Caco-2 (cell line): ENCODE data around the gene VAT1L. TPM values are rescaled to one million over a fixed set of nuclear protein-coding genes. Genes with fewer than 3 reads are reported as not detected.

Experiments used
- Bru-seq: library from RNA; stranded (reverse); fragments of 400-500 nt; gene quantifications from one replicate; lab custom pipeline; 2021; lab: Mats Ljungman, UMichigan
- BruChase-seq, 2 experiments: library from RNA; stranded (reverse); fragments of 400-500 nt; gene quantifications; one replicate each; lab custom pipeline; 2021; lab: Mats Ljungman, UMichigan
- BruUV-seq: library from RNA; stranded (reverse); fragments of 400-500 nt; replicated peaks from 2 replicates; lab custom pipeline; 2021; lab: Mats Ljungman, UMichigan
- CTCF ChIA-PET: fragments of 300-600 bp; sonication (Branson Sonifier 250); formaldehyde crosslinking; loops from one replicate; lab custom pipeline; 2022; ENCODE audit warnings: antibody characterized with exemption; lab: Charles Lee
- POLR2A ChIA-PET: fragments of 300-600 bp; sonication (Branson Sonifier 250); formaldehyde crosslinking; loops from one replicate; lab custom pipeline; 2022; ENCODE audit warnings: antibody characterized with exemption; lab: Charles Lee
- DNase-seq, 2 experiments: peaks; one replicate each; pipeline versions ENCODE4 v3.0.0 to v3.0.0-alpha.2; 2020 to 2022
- H3K27me3 ChIP-seq: replicated peaks from 2 replicates; pipeline ENCODE4 v1.6.0; 2011; ENCODE audit warnings: low read length; ENCODE audit not compliant: control insufficient read depth, insufficient read depth
- H3K36me3 ChIP-seq: 2 replicates; pipeline ENCODE4 v1.5.1; 2011; ENCODE audit warnings: low read length; ENCODE audit not compliant: control insufficient read depth, insufficient read depth
- H3K4me1 ChIP-seq: fragments of 250-450 bp; sonication (Bioruptor Pico); 2 replicates; pipeline ENCODE4 v1.5.1; 2020; ENCODE audit warnings: mild to moderate bottlenecking
- H3K4me3 ChIP-seq: 2 replicates; pipeline ENCODE4 v1.5.1; 2011; ENCODE audit warnings: low read depth, mild to moderate bottlenecking, control low read depth, low read length
- H3K9me3 ChIP-seq: fragments of 250-450 bp; sonication (Bioruptor Pico); 2 replicates; pipeline ENCODE4 v1.5.1; 2020; ENCODE audit warnings: mild to moderate bottlenecking, moderate library complexity
- H3K27ac Mint-ChIP-seq: one replicate; pipeline ENCODE4 v1.8.0; 2022; ENCODE audit warnings: mixed read lengths; ENCODE audit not compliant: unreplicated experiment
- H3K27me3 Mint-ChIP-seq: one replicate; pipeline ENCODE4 v1.8.0; 2022; ENCODE audit warnings: mixed read lengths; ENCODE audit not compliant: insufficient read depth, unreplicated experiment
- H3K36me3 Mint-ChIP-seq: one replicate; pipeline ENCODE4 v1.8.0; 2022; ENCODE audit warnings: mild to moderate bottlenecking, mixed read lengths; ENCODE audit not compliant: insufficient read depth, unreplicated experiment
- H3K4me1 Mint-ChIP-seq: one replicate; pipeline ENCODE4 v1.8.0; 2022; ENCODE audit warnings: low read depth, mixed read lengths; ENCODE audit not compliant: unreplicated experiment
- H3K4me3 Mint-ChIP-seq: one replicate; pipeline ENCODE4 v1.8.0; 2022; ENCODE audit warnings: mild to moderate bottlenecking, moderate library complexity, mixed read lengths; ENCODE audit not compliant: unreplicated experiment
- H3K9me3 Mint-ChIP-seq: one replicate; pipeline ENCODE4 v1.8.0; 2022; ENCODE audit warnings: mixed read lengths; ENCODE audit not compliant: unreplicated experiment
- CTCF ChIP-seq, 2 experiments: fragments of 200-600 bp in 1 of 2; IDR thresholded peaks; 1 replicate in 1 of 2; 2 replicates in 1 of 2; pipeline versions ENCODE4 v1.5.1 to v1.8.0; 2011 to 2022; ENCODE audit warnings: antibody characterized with exemption in 1 of 2, control low read depth in 1 of 2, inconsistent platforms in 1 of 2, low read depth in 1 of 2, low read length in 1 of 2, mild to moderate bottlenecking in 1 of 2, moderate library complexity in 1 of 2; ENCODE audit not compliant: insufficient read depth in 1 of 2, severe bottlenecking in 1 of 2, unreplicated experiment in 1 of 2
- intact Hi-C: fragments of 100-400 bp; cut with micrococcal nuclease; formaldehyde crosslinking; loops from one replicate; pipeline ENCODE4 v1.10.0; 2022; ENCODE audit not compliant: unreplicated experiment
- long read RNA-seq: library from polyadenylated mRNA; stranded (forward); transcript quantifications from one replicate; pipeline ENCODE4 v2.0.0, GENCODE V29; 2022
- total RNA-seq: library from RNA; stranded (reverse); gene quantifications from 2 replicates; pipeline ENCODE4 v1.2.3, GENCODE V29; 2022

The VAT1L gene
- total RNA-seq (not detected in 2 replicates), Bru-seq, nascent RNA (percentile 7 among the genes with signal in this experiment), BruChase-seq, experiment 1, labeled RNA remaining after a 2-hour chase (percentile 1 among the genes with signal in this experiment), BruChase-seq, experiment 2, labeled RNA remaining after a 6-hour chase (percentile 2 among the genes with signal in this experiment)
- long read RNA-seq, partial matches to known transcripts: 0 of 1 reads
- long read RNA-seq, other reads (novel, unspliced or antisense): 1 of 1 reads

- no TSS peak for BruUV-seq
These were observed at the start of gene VAT1L for GRCh38 chr16:77788181-77789084. Gene VAT1L (plus strand): TSS chr16:77788564. CDS start chr16:77788683, 119 bp downstream.

GRCh38 chr16:77738706-77739558, 49.4 kb upstream of the VAT1L start:
- Mint-ChIP-seq H3K27me3 (no peaks in the 10 kb centered on the region), H3K4me1 (no peaks in the 10 kb centered on the region), H3K4me3 (no peak overlapping the region)

More at GRCh38 chr16:77788181-77789084, at the start of gene VAT1L:
- Histone ChIP-seq H3K27me3 (peaks cover 3% of the 10 kb centered on the region), H3K36me3 (no peaks in the 10 kb centered on the region), H3K9me3 (no peaks in the 10 kb centered on the region), H3K4me3 (peak within 1 kb of the TSS; percentile 37), H3K4me1 (0 out of 2 replicates have a peak, but pooled peaks cover 3% of the 10 kb centered on the region)
- Mint-ChIP-seq H3K36me3 (peaks cover 6% of the 10 kb centered on the region), H3K27ac (no peak within 1 kb of the TSS), H3K4me3 (peak within 1 kb of the TSS; percentile 80), H3K27me3 (peaks cover 40% of the 10 kb centered on the region), H3K9me3 (no peaks in the 10 kb centered on the region), H3K4me1 (no peaks in the 10 kb centered on the region)
- peak; percentile 40 to 46 for DNase-seq
- ChIA-PET POLR2A (no interaction called here), CTCF (no interaction called here)
- intact Hi-C loops: loop anchor here (1.0 kb wide), 1 partner anchor 66 kb away; the partner anchor contains the start of gene NUDT7
- TF ChIP-seq CTCF (IDR thresholded peaks at IDR 0.05; ENCODE audit: insufficient read depth in 1 of 2, low read depth in 1 of 2, low read length in 1 of 2, severe bottlenecking in 1 of 2, unreplicated experiment in 1 of 2): no peak

More at GRCh38 chr16:77738706-77739558, 49.4 kb upstream of the VAT1L start:
- ChIA-PET CTCF (no interaction called here), POLR2A (no interaction called here)
- intact Hi-C loops: no loop called here
- H3K27ac Mint-ChIP-seq: no peak overlapping the region
- no TSS peak for BruUV-seq
- H3K36me3 Mint-ChIP-seq: no peaks in the 10 kb centered on the region
- no peak for TF ChIP-seq CTCF (IDR thresholded peaks at IDR 0.05; ENCODE audit: insufficient read depth in 1 of 2, low read depth in 1 of 2, low read length in 1 of 2, severe bottlenecking in 1 of 2, unreplicated experiment in 1 of 2)
- H3K9me3 Mint-ChIP-seq: peaks cover 16% of the 10 kb centered on the region
- Histone ChIP-seq H3K27me3 (no peaks in the 10 kb centered on the region), H3K9me3 (no peaks in the 10 kb centered on the region), H3K4me1 (no peaks in the 10 kb centered on the region), H3K4me3 (no peak overlapping the region), H3K36me3 (no peaks in the 10 kb centered on the region)
- DNase-seq: no peak
